Mammary epithelial cell (primary cell): ENCODE data around the gene C3orf18.

Source experiments
- EZH2 ChIP-seq: IDR thresholded peaks from 2 replicates; pipeline ENCODE4 v1.6.1; 2012; ENCODE audit warnings: low read length, inconsistent platforms, borderline replicate concordance
- TF ChIP-seq, protein P1 (sequence below), 2 donors: IDR thresholded peaks in 1 of 2; conservative IDR thresholded peaks in 1 of 2; 2 replicates each; pipeline ENCODE4 v1.5.1; 2011 to 2012; ENCODE audit warnings: inconsistent platforms in 2 of 2, low read length in 2 of 2, mild to moderate bottlenecking in 2 of 2, control low read depth in 1 of 2, low read depth in 1 of 2; ENCODE audit not compliant: insufficient read depth in 1 of 2; ENCODE audit errors: extremely low read depth in 1 of 2

DNA sequence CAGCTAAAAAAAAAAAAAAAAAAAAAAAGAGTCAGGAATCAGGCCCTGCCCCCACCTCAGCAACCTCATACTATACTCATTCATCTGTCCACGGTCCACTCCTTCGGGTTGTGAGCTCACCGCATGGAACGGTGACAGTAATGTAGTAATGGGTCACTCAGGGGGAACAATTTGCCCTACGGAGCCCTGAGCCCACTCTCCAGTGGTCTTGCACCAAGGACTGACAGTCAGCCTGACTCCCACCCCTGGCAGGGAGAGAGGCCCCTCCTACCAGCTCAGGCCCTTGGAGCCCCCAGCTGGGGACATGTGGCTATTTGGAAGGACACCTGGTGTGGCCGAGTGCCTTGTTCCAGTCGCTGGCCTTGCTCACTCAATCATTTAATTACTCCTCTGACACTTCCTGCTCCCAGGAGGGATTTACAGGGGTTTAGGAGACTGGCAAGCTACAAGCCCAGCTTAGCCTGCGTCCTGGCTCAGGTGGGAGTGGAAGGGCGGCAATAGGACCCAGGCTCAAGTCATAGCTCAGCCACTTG, 44.2 kb downstream of the C3orf18 start:
- TF ChIP-seq, protein P1, sequence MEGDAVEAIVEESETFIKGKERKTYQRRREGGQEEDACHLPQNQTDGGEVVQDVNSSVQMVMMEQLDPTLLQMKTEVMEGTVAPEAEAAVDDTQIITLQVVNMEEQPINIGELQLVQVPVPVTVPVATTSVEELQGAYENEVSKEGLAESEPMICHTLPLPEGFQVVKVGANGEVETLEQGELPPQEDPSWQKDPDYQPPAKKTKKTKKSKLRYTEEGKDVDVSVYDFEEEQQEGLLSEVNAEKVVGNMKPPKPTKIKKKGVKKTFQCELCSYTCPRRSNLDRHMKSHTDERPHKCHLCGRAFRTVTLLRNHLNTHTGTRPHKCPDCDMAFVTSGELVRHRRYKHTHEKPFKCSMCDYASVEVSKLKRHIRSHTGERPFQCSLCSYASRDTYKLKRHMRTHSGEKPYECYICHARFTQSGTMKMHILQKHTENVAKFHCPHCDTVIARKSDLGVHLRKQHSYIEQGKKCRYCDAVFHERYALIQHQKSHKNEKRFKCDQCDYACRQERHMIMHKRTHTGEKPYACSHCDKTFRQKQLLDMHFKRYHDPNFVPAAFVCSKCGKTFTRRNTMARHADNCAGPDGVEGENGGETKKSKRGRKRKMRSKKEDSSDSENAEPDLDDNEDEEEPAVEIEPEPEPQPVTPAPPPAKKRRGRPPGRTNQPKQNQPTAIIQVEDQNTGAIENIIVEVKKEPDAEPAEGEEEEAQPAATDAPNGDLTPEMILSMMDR (conservative IDR thresholded peaks at IDR 0.05 in 1 of 2, IDR thresholded peaks at IDR 0.05 in 1 of 2; ENCODE audit: extremely low read depth in 1 of 2, insufficient read depth in 1 of 2, low read depth in 1 of 2, low read length in 2 of 2): no peak
- TF ChIP-seq EZH2: no peak
